AML-193 (cell line): ENCODE results near the gene PCDHA4.
"Not testable (repeated sequence)": the region's sequence is repeated elsewhere in the genome, so short reads cannot be mapped to it uniquely, and the experiment has no call there.

ENCODE experiments used
- DNase-seq, 2 experiments: peaks; one replicate each; lab custom pipeline; 2025; lab: John Stamatoyannopoulos, UW

The PCDHA4 gene

GRCh38 chr5:140806834-140807775, at the start of gene PCDHA4:
Gene PCDHA4, plus strand, starts transcription at chr5:140807068.
- DNase-seq = no peak

- DNase-seq = no peak
Measured at GRCh38 chr5:140764177-140764973, 42.5 kb upstream of the PCDHA4 start.

- no peak for DNase-seq
Measured at GRCh38 chr5:140767444-140767843, 39.4 kb upstream of the PCDHA4 start.

- no peak for DNase-seq
Measured at GRCh38 chr5:140780512-140780911, 26.4 kb upstream of the PCDHA4 start.

- peak; percentile 52 to 54 for DNase-seq
Measured at GRCh38 chr5:140785905-140786686, 20.8 kb upstream of the PCDHA4 start, which contains the start of gene PCDHA1. Gene PCDHA1, plus strand, starts transcription at chr5:140786140.

- not testable (repeated sequence) for DNase-seq
Measured at GRCh38 chr5:140787422-140787821, 19.4 kb upstream of the PCDHA4 start.

GRCh38 chr5:140787849-140788504, 18.9 kb upstream of the PCDHA4 start:
- DNase-seq = not testable (repeated sequence)

GRCh38 chr5:140791089-140791488, 15.8 kb upstream of the PCDHA4 start:
- peak; percentile 77 to 78 for DNase-seq

- DNase-seq = peak in 1 of 2 experiments; percentile 1
Measured at GRCh38 chr5:140794595-140795258, 12.1 kb upstream of the PCDHA4 start, which contains the start of gene PCDHA2. Gene PCDHA2, plus strand, starts transcription at chr5:140794852.

- DNase-seq = no peak
Measured at GRCh38 chr5:140795259-140795641, 11.6 kb upstream of the PCDHA4 start.

- not testable (repeated sequence) for DNase-seq
Measured at GRCh38 chr5:140796072-140796717, 10.7 kb upstream of the PCDHA4 start.

- no peak for DNase-seq
Measured at GRCh38 chr5:140796718-140797095, 10.2 kb upstream of the PCDHA4 start.

GRCh38 chr5:140800816-140801493, 5.9 kb upstream of the PCDHA4 start, which contains the start of gene PCDHA3:
Gene PCDHA3, plus strand, starts transcription at chr5:140801057.
- no peak for DNase-seq

- DNase-seq = no peak
Measured at GRCh38 chr5:140801494-140801841, 5.4 kb upstream of the PCDHA4 start.

GRCh38 chr5:140802381-140802780, 4.5 kb upstream of the PCDHA4 start:
- not testable (repeated sequence) for DNase-seq

- no peak for DNase-seq
Measured at GRCh38 chr5:140802781-140803271, 4.0 kb upstream of the PCDHA4 start.

GRCh38 chr5:140808241-140808888, 1.5 kb downstream of the PCDHA4 start:
- not testable (repeated sequence) for DNase-seq

GRCh38 chr5:140808889-140809291, 2.0 kb downstream of the PCDHA4 start:
- DNase-seq = no peak
